GM19238 (cell line): ENCODE measurements around the gene TAS2R19.

Source experiments
- DNase-seq: peaks from one replicate; pipeline ENCODE4 v3.0.0; 2011; ENCODE audit warnings: low spot score; ENCODE audit not compliant: insufficient read length

The TAS2R19 gene

GRCh38 chr12:10994307-10994706, 28.1 kb downstream of the TAS2R19 start:
- DNase-seq: no peak

GRCh38 chr12:10989107-10989506, 33.3 kb downstream of the TAS2R19 start:
- DNase-seq: no peak

- no peak for DNase-seq
Measured at GRCh38 chr12:10986812-10987211, 35.6 kb downstream of the TAS2R19 start, which contains the start of gene TAS2R50. Gene TAS2R50 (minus strand): TSS chr12:10986912. CDS start chr12:10986860, 52 bp downstream.

- no peak for DNase-seq
Measured at GRCh38 chr12:10982244-10982643, 40.2 kb downstream of the TAS2R19 start.

GRCh38 chr12:10974965-10975364, 47.5 kb downstream of the TAS2R19 start:
- DNase-seq: no peak
